GM12878 (cell line): ENCODE results near the gene AGGF1. TPM values are rescaled to one million over a fixed set of nuclear protein-coding genes. Genes with fewer than 3 reads are reported as not detected.

Experiments
- CREB1 ChIP-seq: IDR thresholded peaks from 2 replicates; pipeline ENCODE4 v1.6.1; 2012; ENCODE audit warnings: low read depth, mild to moderate bottlenecking, inconsistent platforms
- LARP7 ChIP-seq: fragments of 450-650 bp; IDR thresholded peaks from 2 replicates; pipeline ENCODE4 v1.6.1; 2017; ENCODE audit warnings: mild to moderate bottlenecking
- NR2F1 ChIP-seq: fragments of 450-650 bp; conservative IDR thresholded peaks from 2 replicates; pipeline ENCODE4 v1.6.1; 2017; ENCODE audit warnings: mild to moderate bottlenecking
- RB1 ChIP-seq: fragments of 450-650 bp; formaldehyde crosslinking; IDR thresholded peaks from 2 replicates; pipeline ENCODE4 v1.6.1; 2017; ENCODE audit warnings: mild to moderate bottlenecking, borderline replicate concordance
- ZBED1 ChIP-seq: IDR thresholded peaks from 2 replicates; pipeline ENCODE4 v1.6.1; 2016; ENCODE audit warnings: borderline replicate concordance
- polyA plus RNA-seq, 11 experiments: library from polyadenylated mRNA; depleted of rRNA in 4 of 11; unstranded in 6 of 11; stranded (reverse) in 5 of 11; fragments of >200 nt; fragmentation: Nextera tagmentation in 4 of 11; fragmentation: Illumina TruSeq in 1 of 11; extraction: Ambion mirVana in 4 of 11; extraction: Trizol in 1 of 11; gene quantifications; 1 replicate in 1 of 11; 2 replicates in 10 of 11; pipeline versions ENCODE4 v1.2.1 to v1.2.3, GENCODE V29; 2011 to 2016; ENCODE audit warnings: inconsistent platforms in 2 of 11, missing spikeins in 2 of 11, low read depth in 1 of 11
- total RNA-seq, 4 experiments: library from RNA; depleted of rRNA in 3 of 4; stranded (reverse); fragments of >200 nt in 3 of 4; fragmentation: Illumina TruSeq in 1 of 4; extraction: Trizol in 1 of 4; gene quantifications; 2 replicates each; pipeline versions ENCODE4 v1.2.1 to v1.2.3, GENCODE V29; 2013 to 2021
- TF ChIP-seq, protein P1 (sequence below): fragments of 450-650 bp; IDR thresholded peaks from 2 replicates; pipeline ENCODE4 v1.6.1; 2017; ENCODE audit warnings: mild to moderate bottlenecking, moderate library complexity
- TF ChIP-seq, protein P2 (sequence below): IDR thresholded peaks from 2 replicates; pipeline ENCODE4 v1.6.1; 2011; ENCODE audit warnings: borderline replicate concordance, low read depth, mild to moderate bottlenecking, moderate library complexity, mixed read lengths, low read length; ENCODE audit not compliant: insufficient read depth; ENCODE audit errors: extremely low read length

The AGGF1 gene
- total and polyA plus RNA-seq, 10 of the 15 experiments (the other 5 are each of a cell fraction or from before 2014, with no cell fraction given), result 7.3 to 43.4 (median 20.2) TPM

DNA sequence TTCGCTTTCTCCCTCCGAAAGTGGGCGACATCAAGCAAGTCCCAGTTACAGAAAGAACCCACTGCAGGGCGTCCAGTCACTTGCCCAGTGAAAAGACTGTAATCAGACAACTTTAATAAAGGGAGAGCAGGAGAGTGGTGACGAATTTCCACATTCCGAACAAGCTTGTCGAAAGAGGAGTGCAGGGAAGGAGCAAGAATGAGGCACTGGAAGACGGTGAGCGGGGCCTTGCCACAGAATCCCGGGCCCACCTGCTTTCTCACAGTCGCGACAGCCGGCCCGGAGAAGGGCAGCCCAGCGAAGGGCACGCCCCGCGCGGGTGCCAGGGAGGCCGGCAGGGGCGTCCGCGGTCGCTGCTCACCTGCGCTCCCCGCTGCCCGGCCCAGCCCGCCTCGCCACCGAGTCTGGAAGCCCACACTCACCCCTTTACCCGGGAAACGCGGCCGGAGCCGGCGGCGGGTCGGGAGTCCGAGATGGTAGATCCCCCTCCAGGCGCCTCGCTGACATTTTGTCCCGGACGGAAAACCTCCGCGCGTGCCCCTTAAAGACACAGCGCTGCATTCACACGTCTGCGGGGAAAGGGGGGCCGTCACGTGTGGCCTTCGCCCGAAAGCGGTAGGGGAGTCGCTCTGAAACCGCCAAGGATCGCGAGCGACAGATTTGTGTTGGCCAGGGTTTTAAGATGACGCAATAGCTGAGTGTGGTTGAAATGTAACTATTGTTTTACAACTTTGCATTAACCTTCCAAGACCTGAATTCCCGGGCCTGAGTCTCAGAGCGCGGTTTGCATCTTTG, 56.7 kb downstream of the AGGF1 start, which contains the start of gene ZBED3 (continued):
- peak; percentile 67; the same call in 1 of the 2 replicates for TF ChIP-seq CREB1
- peak; percentile 92 for TF ChIP-seq LARP7
- TF ChIP-seq, protein P1, sequence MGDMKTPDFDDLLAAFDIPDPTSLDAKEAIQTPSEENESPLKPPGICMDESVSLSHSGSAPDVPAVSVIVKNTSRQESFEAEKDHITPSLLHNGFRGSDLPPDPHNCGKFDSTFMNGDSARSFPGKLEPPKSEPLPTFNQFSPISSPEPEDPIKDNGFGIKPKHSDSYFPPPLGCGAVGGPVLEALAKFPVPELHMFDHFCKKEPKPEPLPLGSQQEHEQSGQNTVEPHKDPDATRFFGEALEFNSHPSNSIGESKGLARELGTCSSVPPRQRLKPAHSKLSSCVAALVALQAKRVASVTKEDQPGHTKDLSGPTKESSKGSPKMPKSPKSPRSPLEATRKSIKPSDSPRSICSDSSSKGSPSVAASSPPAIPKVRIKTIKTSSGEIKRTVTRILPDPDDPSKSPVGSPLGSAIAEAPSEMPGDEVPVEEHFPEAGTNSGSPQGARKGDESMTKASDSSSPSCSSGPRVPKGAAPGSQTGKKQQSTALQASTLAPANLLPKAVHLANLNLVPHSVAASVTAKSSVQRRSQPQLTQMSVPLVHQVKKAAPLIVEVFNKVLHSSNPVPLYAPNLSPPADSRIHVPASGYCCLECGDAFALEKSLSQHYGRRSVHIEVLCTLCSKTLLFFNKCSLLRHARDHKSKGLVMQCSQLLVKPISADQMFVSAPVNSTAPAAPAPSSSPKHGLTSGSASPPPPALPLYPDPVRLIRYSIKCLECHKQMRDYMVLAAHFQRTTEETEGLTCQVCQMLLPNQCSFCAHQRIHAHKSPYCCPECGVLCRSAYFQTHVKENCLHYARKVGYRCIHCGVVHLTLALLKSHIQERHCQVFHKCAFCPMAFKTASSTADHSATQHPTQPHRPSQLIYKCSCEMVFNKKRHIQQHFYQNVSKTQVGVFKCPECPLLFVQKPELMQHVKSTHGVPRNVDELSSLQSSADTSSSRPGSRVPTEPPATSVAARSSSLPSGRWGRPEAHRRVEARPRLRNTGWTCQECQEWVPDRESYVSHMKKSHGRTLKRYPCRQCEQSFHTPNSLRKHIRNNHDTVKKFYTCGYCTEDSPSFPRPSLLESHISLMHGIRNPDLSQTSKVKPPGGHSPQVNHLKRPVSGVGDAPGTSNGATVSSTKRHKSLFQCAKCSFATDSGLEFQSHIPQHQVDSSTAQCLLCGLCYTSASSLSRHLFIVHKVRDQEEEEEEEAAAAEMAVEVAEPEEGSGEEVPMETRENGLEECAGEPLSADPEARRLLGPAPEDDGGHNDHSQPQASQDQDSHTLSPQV, result no peak
- TF ChIP-seq ZBED1, result 0 out of 2 replicates have a peak, but pooled peaks have one; percentile 61
- TF ChIP-seq RB1, result peak; percentile 50; the same call in 1 of the 2 replicates
- TF ChIP-seq, protein P2, sequence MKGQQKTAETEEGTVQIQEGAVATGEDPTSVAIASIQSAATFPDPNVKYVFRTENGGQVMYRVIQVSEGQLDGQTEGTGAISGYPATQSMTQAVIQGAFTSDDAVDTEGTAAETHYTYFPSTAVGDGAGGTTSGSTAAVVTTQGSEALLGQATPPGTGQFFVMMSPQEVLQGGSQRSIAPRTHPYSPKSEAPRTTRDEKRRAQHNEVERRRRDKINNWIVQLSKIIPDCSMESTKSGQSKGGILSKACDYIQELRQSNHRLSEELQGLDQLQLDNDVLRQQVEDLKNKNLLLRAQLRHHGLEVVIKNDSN, result peak; percentile 79
- peak; percentile 55 for TF ChIP-seq NR2F1
